IMR-90 (cell line): ENCODE results near the gene NRIP1. TPM values are rescaled to one million over a fixed set of nuclear protein-coding genes. Genes with fewer than 3 reads are reported as not detected.

Experiments used
- ATAC-seq: fragments of 200-7000 bp; cut with Tn5 transposase; 2 replicates; pipeline ENCODE4 v1.9.1; 2020; ENCODE audit warnings: low read depth, mild to moderate bottlenecking, moderate library complexity
- BruUV-seq: library from RNA; stranded (reverse); fragments of 400-500 nt; replicated peaks from 2 replicates; lab custom pipeline; 2021; lab: Mats Ljungman, UMichigan
- CTCF ChIA-PET: fragments of 300-600 bp; formaldehyde crosslinking; extraction: SDS; loops from one replicate; lab custom pipeline; 2021; ENCODE audit warnings: antibody characterized with exemption; lab: Yijun Ruan, JAX
- POLR2A ChIA-PET: fragments of 300-600 bp; sonication (Branson Sonifier 250); formaldehyde crosslinking; loops from one replicate; lab custom pipeline; 2022; ENCODE audit warnings: antibody characterized with exemption; ENCODE audit not compliant: unreplicated experiment; lab: Charles Lee
- DNase-seq: peaks from one replicate; pipeline ENCODE4 v3.0.0; 2013
- H2AFZ ChIP-seq: replicated peaks from 2 replicates; pipeline ENCODE3; 2013; ENCODE audit warnings: low read length, mild to moderate bottlenecking; ENCODE audit not compliant: poor library complexity
- H2AK5ac ChIP-seq: 2 replicates; pipeline ENCODE4 v1.6.1; 2013; ENCODE audit warnings: low read depth, low read length, inconsistent platforms
- H2AK9ac ChIP-seq: replicated peaks from 2 replicates; pipeline ENCODE3; 2013; ENCODE audit warnings: mild to moderate bottlenecking, low read depth, low read length, moderate library complexity; ENCODE audit not compliant: poor library complexity
- H2BK120ac ChIP-seq: 2 replicates; pipeline ENCODE4 v1.6.1; 2013; ENCODE audit warnings: low read depth, low read length, inconsistent platforms
- H2BK15ac ChIP-seq: 3 replicates; pipeline ENCODE4 v1.6.1; 2013; ENCODE audit warnings: low read depth, low read length, inconsistent platforms
- H2BK20ac ChIP-seq: 2 replicates; pipeline ENCODE4 v1.6.1; 2013; ENCODE audit warnings: low read depth, mild to moderate bottlenecking, inconsistent platforms, low read length, moderate library complexity
- H2BK5ac ChIP-seq: 2 replicates; pipeline ENCODE4 v1.6.1; 2013; ENCODE audit warnings: mild to moderate bottlenecking, low read depth, low read length, inconsistent platforms; ENCODE audit not compliant: poor library complexity, severe bottlenecking
- H3K14ac ChIP-seq: replicated peaks from 2 replicates; pipeline ENCODE4 v1.6.1; 2013; ENCODE audit warnings: low read depth, low read length, inconsistent platforms
- H3K18ac ChIP-seq: 2 replicates; pipeline ENCODE4 v1.6.1; 2013; ENCODE audit warnings: low read depth, low read length, control low read depth
- H3K23ac ChIP-seq: 2 replicates; pipeline ENCODE4 v1.6.1; 2013; ENCODE audit warnings: low read depth, low read length, inconsistent platforms
- H3K27ac ChIP-seq: 2 replicates; pipeline ENCODE4 v1.5.1; 2013; ENCODE audit warnings: mild to moderate bottlenecking, control low read depth, low read length; ENCODE audit not compliant: insufficient read depth
- H3K27me3 ChIP-seq: 2 replicates; pipeline ENCODE4 v1.6.1; 2013; ENCODE audit warnings: low read length; ENCODE audit not compliant: control insufficient read depth, insufficient read depth
- H3K36me3 ChIP-seq: 2 replicates; pipeline ENCODE4 v1.6.1; 2013; ENCODE audit warnings: low read length, mixed read lengths; ENCODE audit not compliant: control insufficient read depth, insufficient read depth
- H3K4ac ChIP-seq: 2 replicates; pipeline ENCODE4 v1.6.1; 2013; ENCODE audit warnings: low read depth, low read length, inconsistent platforms
- H3K4me1 ChIP-seq: 2 replicates; pipeline ENCODE4 v1.6.1; 2013; ENCODE audit warnings: low read length, mixed read lengths; ENCODE audit not compliant: control insufficient read depth, insufficient read depth
- H3K4me2 ChIP-seq: 2 replicates; pipeline ENCODE4 v1.6.1; 2013; ENCODE audit warnings: low read depth, mild to moderate bottlenecking, control low read depth, low read length, moderate library complexity
- H3K4me3 ChIP-seq: 2 replicates; pipeline ENCODE4 v1.5.1; 2013; ENCODE audit warnings: low read depth, mild to moderate bottlenecking, control low read depth, low read length, moderate library complexity; ENCODE audit not compliant: insufficient read depth
- H3K56ac ChIP-seq: 2 replicates; pipeline ENCODE4 v1.6.1; 2013; ENCODE audit warnings: low read length, inconsistent platforms; ENCODE audit not compliant: insufficient read depth; ENCODE audit errors: extremely low read depth
- H3K79me1 ChIP-seq, 2 experiments: 2 replicates each; pipeline ENCODE4 v1.6.1; 2013; ENCODE audit warnings: low read length in 2 of 2, inconsistent platforms in 1 of 2, low read depth in 1 of 2
- H3K9ac ChIP-seq: 2 replicates; pipeline ENCODE4 v1.6.1; 2013; ENCODE audit warnings: low read depth, low read length, control low read depth
- H3K9me1 ChIP-seq: 2 replicates; pipeline ENCODE4 v1.6.1; 2013; ENCODE audit warnings: low read length, inconsistent platforms; ENCODE audit not compliant: insufficient read depth
- H3K9me3 ChIP-seq: 2 replicates; pipeline ENCODE4 v1.6.1; 2013; ENCODE audit warnings: low read length; ENCODE audit not compliant: control insufficient read depth, insufficient read depth
- H4K20me1 ChIP-seq: 2 replicates; pipeline ENCODE4 v1.6.1; 2013; ENCODE audit warnings: low read length, inconsistent platforms; ENCODE audit not compliant: insufficient read depth
- H4K5ac ChIP-seq: 2 replicates; pipeline ENCODE4 v1.6.1; 2013; ENCODE audit warnings: mild to moderate bottlenecking, low read depth, low read length, control low read depth
- H4K8ac ChIP-seq, 2 experiments: 2 replicates each; pipeline ENCODE4 v1.6.1; 2013; ENCODE audit warnings: low read depth in 2 of 2, low read length in 2 of 2, control low read depth in 1 of 2, inconsistent platforms in 1 of 2
- H4K91ac ChIP-seq: 2 replicates; pipeline ENCODE4 v1.6.1; 2013; ENCODE audit warnings: low read depth, low read length, inconsistent platforms; ENCODE audit not compliant: insufficient read depth
- POLR2A ChIP-seq: IDR thresholded peaks from 2 replicates; pipeline ENCODE4 v1.6.1; 2012; ENCODE audit warnings: mild to moderate bottlenecking, low read depth, low read length
- SMC3 ChIP-seq: fragments of 150-350 bp; IDR thresholded peaks from 2 replicates; pipeline ENCODE4 v1.6.1; 2016; ENCODE audit warnings: low read depth, mild to moderate bottlenecking, antibody characterized with exemption, low read length, moderate library complexity
- WGBS, 2 experiments: methylation state at CpG; one replicate each; pipeline versions ENCODE4 v1.1.5 to v1.1.7; 2013; ENCODE audit warnings: missing lambda C conversion rate in 2 of 2; ENCODE audit not compliant: insufficient read length in 1 of 2; ENCODE audit errors: extremely low coverage in 2 of 2; 5-methylcytosine and 5-hydroxymethylcytosine counted together
- dilution Hi-C: fragments of 300-500 bp; cut with HindIII; formaldehyde crosslinking; loops from one replicate; pipeline ENCODE4 v1.14.3; 2018; ENCODE audit warnings: low sequenced_read_pairs; ENCODE audit not compliant: unreplicated experiment
- in situ Hi-C: fragments of 300-500 bp; cut with MboI; formaldehyde crosslinking; loops from 3 replicates; pipeline ENCODE4 v1.14.3; 2019; ENCODE audit warnings: low sequenced_read_pairs, inconsistent platforms, mixed read lengths
- intact Hi-C: fragments of 100-400 bp; cut with micrococcal nuclease; formaldehyde crosslinking; loops from 2 replicates; pipeline ENCODE4 v1.10.0; 2022
- polyA plus RNA-seq, 3 experiments: library from polyadenylated mRNA; depleted of rRNA; stranded (reverse); fragments of >200 nt; gene quantifications; 2 replicates each; pipeline ENCODE4 v1.2.3, GENCODE V29; 2012; ENCODE audit warnings: low replicate concordance in 1 of 3
- total RNA-seq: library from RNA; depleted of rRNA; stranded (reverse); fragments of >200 nt; gene quantifications from 2 replicates; pipeline ENCODE4 v1.2.3, GENCODE V29; 2012

The NRIP1 gene
- total and polyA plus RNA-seq, 2 of the 4 experiments (the other 2 are of a cell fraction), result 9.6 to 73.8 TPM

DNA sequence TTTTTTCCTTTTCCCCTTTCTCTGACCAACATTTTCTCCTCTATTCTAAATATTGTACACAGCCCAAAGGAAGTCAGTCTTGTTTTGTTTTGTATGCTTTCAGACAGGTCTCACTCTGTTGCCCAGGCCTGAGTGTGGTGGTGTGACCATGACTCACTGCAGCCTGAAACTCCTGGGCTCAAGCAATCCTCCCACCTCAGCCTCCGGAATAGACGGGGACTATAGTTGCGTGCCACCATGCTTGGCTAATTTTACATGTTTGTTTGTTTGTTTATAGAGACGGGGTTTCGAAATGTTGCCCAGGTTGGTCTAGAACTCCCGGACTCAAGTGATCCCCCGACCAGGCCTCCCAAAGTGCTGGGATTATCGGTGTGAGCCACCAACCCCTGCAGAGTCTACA lies 72.8 kb downstream of the NRIP1 start:
- peaks cover 5% of the 10 kb centered on the region; the same call in 1 of the 2 replicates for H4K20me1 ChIP-seq
- intact Hi-C loops, result no loop called here
- no CpG with 5 or more reads among the region's 8 CpGs for WGBS, 2 experiments

More for the DNA sequence above, 72.8 kb downstream of the NRIP1 start:
- H2BK5ac ChIP-seq, result no peak overlapping the region
- H3K27me3 ChIP-seq, result no peaks in the 10 kb centered on the region
- H3K4me2 ChIP-seq, result no peak overlapping the region
- H3K4me3 ChIP-seq, result no peak overlapping the region
- DNase-seq, result no peak
- peaks cover 36 to 63% of the 10 kb centered on the region in 2 experiments for H3K79me1 ChIP-seq
- H3K9me3 ChIP-seq, result no peaks in the 10 kb centered on the region
- no peak overlapping the region for H2BK20ac ChIP-seq
- H3K23ac ChIP-seq, result no peak overlapping the region
- peaks cover 10% of the 10 kb centered on the region for H3K4me1 ChIP-seq
- BruUV-seq, result no TSS peak
- no peak overlapping the region for H3K18ac ChIP-seq
- H4K8ac ChIP-seq, result no peak overlapping the region
- TF ChIP-seq POLR2A (no peak), SMC3 (no peak)
- peaks cover 10% of the 10 kb centered on the region for H3K36me3 ChIP-seq
- no peak overlapping the region for H3K14ac ChIP-seq
- in situ Hi-C loops, result no loop called here
- no peak overlapping the region for H2AFZ ChIP-seq
- H2AK5ac ChIP-seq, result no peak overlapping the region
- peaks cover 4% of the 10 kb centered on the region; the same call in 1 of the 2 replicates for H3K9me1 ChIP-seq
- no peak overlapping the region for H2BK120ac ChIP-seq
- ChIA-PET CTCF (no interaction called here), POLR2A (no interaction called here)
- dilution Hi-C loops, result no loop called here
- no peak overlapping the region for H3K56ac ChIP-seq
- H3K9ac ChIP-seq, result no peak overlapping the region
- H3K4ac ChIP-seq, result no peak overlapping the region
- H4K5ac ChIP-seq, result no peak overlapping the region
- no peak overlapping the region for H2AK9ac ChIP-seq
- H2BK15ac ChIP-seq, result no peak overlapping the region
- no peak overlapping the region for H3K27ac ChIP-seq
- ATAC-seq, result no peak
- H4K91ac ChIP-seq, result no peak overlapping the region
